ENCODE results near the gene FKBP5. TPM values are rescaled to one million over a fixed set of nuclear protein-coding genes. Genes with fewer than 3 reads are reported as not detected.

The FKBP5 gene
- total and polyA plus RNA-seq, 4 donors, result 6.9 to 19.9 (median 9.5) TPM

- no peak for DNase-seq (ENCODE audit: low read depth in 4 of 6, low spot score in 6 of 6)
- 93% methylated on average over 8 of the region's 12 CpGs for WGBS (ENCODE audit: insufficient coverage)
- Histone ChIP-seq H3K4me3 (ENCODE audit: low read depth, low read length) (no peak overlapping the region), H3K27ac (ENCODE audit: low read depth, low read length) (no peak overlapping the region), H3K4me1 (ENCODE audit: control insufficient read depth, insufficient read depth, low read length) (peaks cover 2% of the 10 kb centered on the region), H3K9me3 (ENCODE audit: control insufficient read depth, insufficient read depth, low read length) (no peaks in the 10 kb centered on the region), H3K36me3 (ENCODE audit: control insufficient read depth, insufficient read depth, low read length) (no peaks in the 10 kb centered on the region), H3K27me3 (ENCODE audit: control insufficient read depth, insufficient read depth, low read length) (no peaks in the 10 kb centered on the region)
These were observed 130.1 kb downstream of the FKBP5 start for GRCh38 chr6:35558571-35558970.

- H3K27ac ChIP-seq (ENCODE audit: low read depth, low read length), result no peak overlapping the region
- no peaks in the 10 kb centered on the region for H3K36me3 ChIP-seq (ENCODE audit: control insufficient read depth, insufficient read depth, low read length)
- no peaks in the 10 kb centered on the region for H3K9me3 ChIP-seq (ENCODE audit: control insufficient read depth, insufficient read depth, low read length)
- H3K4me3 ChIP-seq (ENCODE audit: low read depth, low read length), result no peak overlapping the region
- DNase-seq (ENCODE audit: low read depth in 4 of 6, low spot score in 6 of 6), result no peak
- no peaks in the 10 kb centered on the region for H3K27me3 ChIP-seq (ENCODE audit: control insufficient read depth, insufficient read depth, low read length)
- 44% methylated on average over 3 of the region's 6 CpGs for WGBS (ENCODE audit: insufficient coverage)
- H3K4me1 ChIP-seq (ENCODE audit: control insufficient read depth, insufficient read depth, low read length), result peaks cover 2% of the 10 kb centered on the region
These were observed 131.5 kb downstream of the FKBP5 start for GRCh38 chr6:35557239-35557638.

GRCh38 chr6:35554811-35555210, 133.9 kb downstream of the FKBP5 start:
- H3K4me1 ChIP-seq (ENCODE audit: control insufficient read depth, insufficient read depth, low read length), result peaks cover 2% of the 10 kb centered on the region
- no peaks in the 10 kb centered on the region for H3K9me3 ChIP-seq (ENCODE audit: control insufficient read depth, insufficient read depth, low read length)
- no peaks in the 10 kb centered on the region for H3K27me3 ChIP-seq (ENCODE audit: control insufficient read depth, insufficient read depth, low read length)
- DNase-seq (ENCODE audit: low read depth in 4 of 6, low spot score in 6 of 6), result no peak
- 90% methylated on average over 2 of the region's 4 CpGs for WGBS (ENCODE audit: insufficient coverage)
- no peaks in the 10 kb centered on the region for H3K36me3 ChIP-seq (ENCODE audit: control insufficient read depth, insufficient read depth, low read length)
- no peak overlapping the region for H3K27ac ChIP-seq (ENCODE audit: low read depth, low read length)
- no peak overlapping the region for H3K4me3 ChIP-seq (ENCODE audit: low read depth, low read length)

- no peak for DNase-seq (ENCODE audit: low read depth in 4 of 6, low spot score in 6 of 6)
- H3K27ac ChIP-seq (ENCODE audit: low read depth, low read length), result no peak overlapping the region
- H3K4me3 ChIP-seq (ENCODE audit: low read depth, low read length), result no peak overlapping the region
- no peaks in the 10 kb centered on the region for H3K36me3 ChIP-seq (ENCODE audit: control insufficient read depth, insufficient read depth, low read length)
- 88% methylated on average over 5 of the region's 6 CpGs for WGBS (ENCODE audit: insufficient coverage)
- H3K4me1 ChIP-seq (ENCODE audit: control insufficient read depth, insufficient read depth, low read length), result peaks cover 2% of the 10 kb centered on the region
- H3K9me3 ChIP-seq (ENCODE audit: control insufficient read depth, insufficient read depth, low read length), result no peaks in the 10 kb centered on the region
- no peaks in the 10 kb centered on the region for H3K27me3 ChIP-seq (ENCODE audit: control insufficient read depth, insufficient read depth, low read length)
These were observed 135.4 kb downstream of the FKBP5 start for GRCh38 chr6:35553315-35553714.

- Histone ChIP-seq H3K9me3 (ENCODE audit: control insufficient read depth, insufficient read depth, low read length) (no peaks in the 10 kb centered on the region), H3K27me3 (ENCODE audit: control insufficient read depth, insufficient read depth, low read length) (no peaks in the 10 kb centered on the region), H3K36me3 (ENCODE audit: control insufficient read depth, insufficient read depth, low read length) (no peaks in the 10 kb centered on the region), H3K27ac (ENCODE audit: low read depth, low read length) (no peak overlapping the region), H3K4me3 (ENCODE audit: low read depth, low read length) (no peak overlapping the region), H3K4me1 (ENCODE audit: control insufficient read depth, insufficient read depth, low read length) (peaks cover 2% of the 10 kb centered on the region)
- DNase-seq (ENCODE audit: low read depth in 4 of 6, low spot score in 6 of 6), result no peak
- 80% methylated on average over 1 of the region's 5 CpGs for WGBS (ENCODE audit: insufficient coverage)
These were observed 136.3 kb downstream of the FKBP5 start for GRCh38 chr6:35552285-35552917.

GRCh38 chr6:35550437-35550836, 138.3 kb downstream of the FKBP5 start:
- peaks cover 2% of the 10 kb centered on the region for H3K4me1 ChIP-seq (ENCODE audit: control insufficient read depth, insufficient read depth, low read length)
- no peak for DNase-seq (ENCODE audit: low read depth in 4 of 6, low spot score in 6 of 6)
- H3K27ac ChIP-seq (ENCODE audit: low read depth, low read length), result no peak overlapping the region
- no peak overlapping the region for H3K4me3 ChIP-seq (ENCODE audit: low read depth, low read length)
- H3K27me3 ChIP-seq (ENCODE audit: control insufficient read depth, insufficient read depth, low read length), result no peaks in the 10 kb centered on the region
- H3K9me3 ChIP-seq (ENCODE audit: control insufficient read depth, insufficient read depth, low read length), result no peaks in the 10 kb centered on the region
- H3K36me3 ChIP-seq (ENCODE audit: control insufficient read depth, insufficient read depth, low read length), result no peaks in the 10 kb centered on the region
- WGBS (ENCODE audit: insufficient coverage), result no CpG with 5 or more reads among the region's 1 CpG

GRCh38 chr6:35547676-35548075, 141.0 kb downstream of the FKBP5 start:
- no peak for DNase-seq (ENCODE audit: low read depth in 4 of 6, low spot score in 6 of 6)
- no peaks in the 10 kb centered on the region for H3K36me3 ChIP-seq (ENCODE audit: control insufficient read depth, insufficient read depth, low read length)
- no peak overlapping the region for H3K4me3 ChIP-seq (ENCODE audit: low read depth, low read length)
- no peaks in the 10 kb centered on the region for H3K27me3 ChIP-seq (ENCODE audit: control insufficient read depth, insufficient read depth, low read length)
- no peaks in the 10 kb centered on the region for H3K4me1 ChIP-seq (ENCODE audit: control insufficient read depth, insufficient read depth, low read length)
- no peak overlapping the region for H3K27ac ChIP-seq (ENCODE audit: low read depth, low read length)
- WGBS (ENCODE audit: insufficient coverage), result 58% methylated on average over 5 of the region's 6 CpGs
- H3K9me3 ChIP-seq (ENCODE audit: control insufficient read depth, insufficient read depth, low read length), result no peaks in the 10 kb centered on the region

- 60% methylated on average over 9 of the region's 13 CpGs for WGBS (ENCODE audit: insufficient coverage)
- no peaks in the 10 kb centered on the region for H3K9me3 ChIP-seq (ENCODE audit: control insufficient read depth, insufficient read depth, low read length)
These were observed 143.8 kb downstream of the FKBP5 start for GRCh38 chr6:35544769-35545361.

GRCh38 chr6:35543459-35544193, 145.1 kb downstream of the FKBP5 start:
- H3K9me3 ChIP-seq (ENCODE audit: control insufficient read depth, insufficient read depth, low read length), result no peaks in the 10 kb centered on the region
- no peaks in the 10 kb centered on the region for H3K36me3 ChIP-seq (ENCODE audit: control insufficient read depth, insufficient read depth, low read length)
- WGBS (ENCODE audit: insufficient coverage), result 86% methylated on average over 10 of the region's 16 CpGs
- H3K4me1 ChIP-seq (ENCODE audit: control insufficient read depth, insufficient read depth, low read length), result no peaks in the 10 kb centered on the region
- no peaks in the 10 kb centered on the region for H3K27me3 ChIP-seq (ENCODE audit: control insufficient read depth, insufficient read depth, low read length)
- no peak overlapping the region for H3K27ac ChIP-seq (ENCODE audit: low read depth, low read length)
- no peak overlapping the region for H3K4me3 ChIP-seq (ENCODE audit: low read depth, low read length)
- DNase-seq (ENCODE audit: low read depth in 4 of 6, low spot score in 6 of 6), result no peak

More at GRCh38 chr6:35544769-35545361, 143.8 kb downstream of the FKBP5 start:
- no peak for DNase-seq (ENCODE audit: low read depth in 4 of 6, low spot score in 6 of 6)
- Histone ChIP-seq H3K4me1 (ENCODE audit: control insufficient read depth, insufficient read depth, low read length) (no peaks in the 10 kb centered on the region), H3K36me3 (ENCODE audit: control insufficient read depth, insufficient read depth, low read length) (no peaks in the 10 kb centered on the region), H3K4me3 (ENCODE audit: low read depth, low read length) (no peak overlapping the region), H3K27me3 (ENCODE audit: control insufficient read depth, insufficient read depth, low read length) (no peaks in the 10 kb centered on the region), H3K27ac (ENCODE audit: low read depth, low read length) (no peak overlapping the region)

Measured in spinal cord (tissue), 10 donors.